ENCODE measurements around the gene GPR85.
"Not testable (repeated sequence)": the region's sequence is repeated elsewhere in the genome, so short reads cannot be mapped to it uniquely, and the experiment has no call there.

The GPR85 gene

DNA sequence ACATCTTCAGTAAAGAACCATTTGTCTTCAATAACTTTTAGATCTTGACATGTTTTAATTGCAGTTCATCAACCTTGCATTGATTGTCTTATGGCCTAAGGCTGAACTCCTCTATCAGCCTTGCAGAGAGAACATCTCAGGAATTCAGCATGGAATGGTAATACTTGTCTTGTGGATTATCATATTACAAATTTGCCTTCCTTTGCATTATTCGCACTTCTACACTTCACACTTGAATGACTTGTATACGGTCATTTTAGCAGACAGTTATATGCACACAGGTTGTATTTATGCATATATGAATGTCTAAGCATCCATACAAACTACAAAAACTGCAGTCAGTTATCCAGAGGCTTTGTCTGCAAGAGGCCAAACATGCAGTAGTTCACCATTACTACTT lies 31.7 kb downstream of the GPR85 start:
- no peak for TF ChIP-seq ZNF274 (IDR thresholded peaks at IDR 0.05; ENCODE audit: low read depth, low read length)

DNA sequence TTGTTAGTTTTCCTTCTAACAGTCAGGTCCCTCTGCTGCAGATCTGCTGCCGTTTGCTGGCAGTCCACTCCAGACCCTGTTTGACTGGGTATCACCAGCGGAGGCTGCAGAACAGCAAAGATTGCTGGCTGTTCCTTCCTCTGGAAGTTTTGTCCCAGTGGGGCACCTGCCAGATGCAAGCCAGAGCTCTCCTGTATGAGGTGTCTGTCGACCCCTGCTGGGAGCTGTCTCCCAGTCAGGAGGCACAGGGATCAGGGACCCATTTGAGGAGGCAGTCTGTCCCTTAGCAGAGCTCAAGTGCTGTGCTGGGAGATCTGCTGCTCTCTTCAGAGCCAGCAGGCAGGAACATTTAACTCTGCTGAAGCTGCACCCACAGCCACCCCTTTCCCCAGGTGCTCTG lies 32.4 kb downstream of the GPR85 start:
- H3K4me3 ChIP-seq (ENCODE audit: low read length): not testable (repeated sequence)

More for the DNA sequence above, 31.7 kb downstream of the GPR85 start:
- no peak overlapping the region for H3K4me3 ChIP-seq (ENCODE audit: low read length)

DNA sequence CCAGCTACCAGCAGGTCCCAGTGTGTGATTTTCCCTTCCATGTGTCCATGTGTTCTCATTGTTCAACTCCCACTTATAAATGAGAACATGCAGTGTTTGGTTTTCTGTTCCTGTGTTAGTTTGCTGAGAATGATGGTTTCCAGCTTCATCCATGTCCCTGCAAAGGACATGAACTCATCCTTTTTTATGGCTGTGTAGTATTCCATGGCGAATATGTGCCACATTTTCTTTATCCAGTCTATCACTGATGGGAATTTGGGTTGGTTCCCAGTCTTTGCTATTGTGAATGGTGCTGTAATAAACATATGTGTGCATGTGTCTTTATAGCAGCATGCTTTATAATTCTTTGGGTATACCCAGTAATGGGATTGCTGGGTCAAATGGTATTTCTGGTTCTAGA lies 37.4 kb downstream of the GPR85 start:
- H3K4me3 ChIP-seq (ENCODE audit: low read length): not testable (repeated sequence)

- H3K4me3 ChIP-seq (ENCODE audit: low read length): no peak overlapping the region
- no peak for TF ChIP-seq ZNF274 (IDR thresholded peaks at IDR 0.05; ENCODE audit: low read depth, low read length)
Measured at GRCh38 chr7:113046453-113046852, 40.2 kb downstream of the GPR85 start.

- no peak for TF ChIP-seq ZNF274 (IDR thresholded peaks at IDR 0.05; ENCODE audit: low read depth, low read length)
- no peak overlapping the region for H3K4me3 ChIP-seq (ENCODE audit: low read length)
Measured at GRCh38 chr7:113045379-113045778, 41.2 kb downstream of the GPR85 start.

DNA sequence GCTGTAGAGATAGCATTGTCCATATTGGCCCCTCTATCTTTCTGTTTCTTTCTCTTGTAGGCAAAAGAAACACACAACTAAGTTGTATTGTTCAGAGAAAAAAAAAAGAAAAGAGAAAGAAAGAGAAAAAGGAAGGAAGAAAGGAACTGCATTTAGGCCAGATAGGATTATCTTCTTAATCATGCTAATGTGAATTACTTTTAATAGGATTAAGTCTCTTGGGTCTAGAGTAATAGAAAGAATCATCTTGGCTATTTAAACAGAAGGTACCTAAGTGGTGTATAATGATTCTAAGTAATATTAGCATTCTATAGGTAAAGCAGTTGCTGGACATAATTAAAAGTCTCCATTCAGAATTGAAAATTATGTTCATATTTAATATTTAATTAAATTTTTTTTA lies 42.2 kb downstream of the GPR85 start:
- H3K4me3 ChIP-seq (ENCODE audit: low read length): no peak overlapping the region
- no peak for TF ChIP-seq ZNF274 (IDR thresholded peaks at IDR 0.05; ENCODE audit: low read depth, low read length)

DNA sequence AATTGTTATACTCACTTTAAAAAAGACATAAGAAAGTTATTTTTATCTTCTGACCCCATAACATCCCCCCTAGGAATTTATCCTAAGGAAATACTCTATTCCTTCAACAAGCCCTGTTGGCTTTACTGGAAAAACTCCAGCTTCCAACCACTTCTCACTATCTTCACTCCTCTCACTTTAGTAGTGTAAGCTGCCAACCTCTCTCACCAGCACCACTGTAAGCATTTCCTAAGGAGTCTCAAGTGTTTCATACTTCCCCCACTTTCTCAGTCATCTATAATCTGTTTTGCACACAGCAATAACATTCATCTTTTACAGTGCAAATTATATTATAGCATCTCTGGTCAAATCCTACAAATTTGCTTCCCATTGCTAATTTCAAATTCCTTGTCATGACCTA lies 45.8 kb downstream of the GPR85 start:
- no peak for TF ChIP-seq ZNF274 (IDR thresholded peaks at IDR 0.05; ENCODE audit: low read depth, low read length)
- H3K4me3 ChIP-seq (ENCODE audit: low read length): no peak overlapping the region

- H3K4me3 ChIP-seq (ENCODE audit: low read length): no peak overlapping the region
- no peak for TF ChIP-seq ZNF274 (IDR thresholded peaks at IDR 0.05; ENCODE audit: low read depth, low read length)
Measured at GRCh38 chr7:113033959-113034358, 52.7 kb downstream of the GPR85 start.
